Bronchial epithelial cell (primary cell): ENCODE measurements around the gene VPS16. TPM values are rescaled to one million over a fixed set of nuclear protein-coding genes. Genes with fewer than 3 reads are reported as not detected.

Experiments
- DNase-seq: peaks from one replicate; pipeline ENCODE4 v3.0.0-alpha.2; 2010; ENCODE audit warnings: low read depth
- FAIRE-seq: peaks from 2 replicates; lab custom pipeline; 2011; peaks lifted over from hg19 to GRCh38; lab: Jason Lieb, UNC
- H3K27me3 ChIP-seq: 2 replicates; pipeline ENCODE4 v1.5.1; 2011; ENCODE audit warnings: low read length; ENCODE audit not compliant: control insufficient read depth, insufficient read depth
- H3K36me3 ChIP-seq: 2 replicates; pipeline ENCODE4 v1.5.1; 2011; ENCODE audit warnings: low read length; ENCODE audit not compliant: control insufficient read depth, insufficient read depth
- H3K4me3 ChIP-seq: 2 replicates; pipeline ENCODE4 v1.5.1; 2011; ENCODE audit warnings: mild to moderate bottlenecking, low read depth, low read length, control low read depth
- CTCF ChIP-seq: IDR thresholded peaks from 2 replicates; pipeline ENCODE4 v1.5.1; 2011; ENCODE audit warnings: mild to moderate bottlenecking, moderate library complexity, low read length, control low read depth, inconsistent platforms; ENCODE audit not compliant: insufficient read depth, severe bottlenecking
- total RNA-seq: library from RNA; depleted of rRNA; stranded (reverse); fragments of >200 nt; gene quantifications from 2 replicates; pipeline ENCODE4 v1.2.1, GENCODE V29; 2014

Gene VPS16
- total RNA-seq, 1 donor from 2014 or later, result 33.4 TPM

- Histone ChIP-seq H3K4me3 (no peak overlapping the region), H3K27me3 (peaks cover 26% of the 10 kb centered on the region), H3K36me3 (no peaks in the 10 kb centered on the region)
- no peak for FAIRE-seq
- no peak for DNase-seq
- TF ChIP-seq CTCF, result no peak
These were observed 40.6 kb upstream of the VPS16 start for GRCh38 chr20:2799688-2800520.

GRCh38 chr20:2800521-2801285 is 39.8 kb upstream of the VPS16 start, which contains the start of gene CPXM1:
CPXM1 (minus strand) TSS chr20:2800627; CDS start chr20:2800572, 55 bp downstream.
- no peaks in the 10 kb centered on the region for H3K36me3 ChIP-seq
- DNase-seq (no peak), FAIRE-seq (no peak)
- H3K4me3 ChIP-seq, result no peak within 1 kb of the TSS
- H3K27me3 ChIP-seq, result peaks cover 31% of the 10 kb centered on the region
- no peak for TF ChIP-seq CTCF

GRCh38 chr20:2801286-2801728 is 39.2 kb upstream of the VPS16 start:
- Histone ChIP-seq H3K27me3 (peaks cover 37% of the 10 kb centered on the region), H3K4me3 (no peak overlapping the region), H3K36me3 (no peaks in the 10 kb centered on the region)
- DNase-seq (no peak), FAIRE-seq (no peak)
- TF ChIP-seq CTCF, result no peak

- no peak overlapping the region for H3K4me3 ChIP-seq
- no peaks in the 10 kb centered on the region for H3K36me3 ChIP-seq
- FAIRE-seq, result no peak
- TF ChIP-seq CTCF, result no peak
- no peak for DNase-seq
- H3K27me3 ChIP-seq, result peaks cover 38% of the 10 kb centered on the region
These were observed 36.3 kb upstream of the VPS16 start for GRCh38 chr20:2804041-2804828.

- Histone ChIP-seq H3K27me3 (peaks cover 30% of the 10 kb centered on the region), H3K36me3 (no peaks in the 10 kb centered on the region), H3K4me3 (no peak overlapping the region)
- no peak for TF ChIP-seq CTCF
- DNase-seq (no peak), FAIRE-seq (no peak)
These were observed 35.5 kb upstream of the VPS16 start for GRCh38 chr20:2804852-2805688.
